ENCODE data around the gene NOCT.

- TF ChIP-seq CTCF (tag by site-specific recombination; IDR thresholded peaks at IDR 0.05) (no peak), ZNF274 (IDR thresholded peaks at IDR 0.05; ENCODE audit: low read length) (no peak), ZNF274 (tag by site-specific recombination; IDR thresholded peaks at IDR 0.05; ENCODE audit: borderline replicate concordance) (no peak), ZNF670 (tag by site-specific recombination; IDR thresholded peaks at IDR 0.05; ENCODE audit: low read depth) (no peak), ZNF521 (tag by site-specific recombination; IDR thresholded peaks at IDR 0.05) (no peak), SETDB1 (IDR thresholded peaks at IDR 0.05; ENCODE audit: insufficient read length, low read length) (no peak), REST (tag by site-specific recombination; IDR thresholded peaks at IDR 0.05) (no peak), ZBTB8A (tag by site-specific recombination; IDR thresholded peaks at IDR 0.05) (no peak), ZNF362 (tag by site-specific recombination; IDR thresholded peaks at IDR 0.05) (no peak), ZNF114 (tag by site-specific recombination; IDR thresholded peaks at IDR 0.05) (no peak), ZNF19 (tag by site-specific recombination; IDR thresholded peaks at IDR 0.05; ENCODE audit: low read depth) (no peak)
Measured at GRCh38 chr4:139038874-139039443, 23.4 kb downstream of the NOCT start.
